Measurements from ENCODE around the gene SMIM35.
"Not testable (repeated sequence)": the region's sequence is repeated elsewhere in the genome, so short reads cannot be mapped to it uniquely, and the experiment has no call there.

SMIM35 gene

DNA sequence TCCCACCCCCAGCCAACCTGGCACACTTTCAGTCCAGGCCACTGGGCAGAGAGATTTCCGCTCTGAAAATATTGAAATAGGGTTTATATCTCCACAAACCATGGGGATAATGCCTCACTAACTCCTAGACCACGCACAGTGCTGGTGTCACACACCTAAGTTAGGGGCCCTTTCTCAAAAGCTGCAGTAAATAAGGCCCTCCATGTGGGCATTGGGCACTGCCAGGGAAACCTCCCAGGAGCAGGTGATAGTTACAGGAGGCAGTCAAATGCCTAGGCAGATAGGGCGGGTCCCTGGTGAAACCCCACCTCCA is 103.6 kb downstream of the SMIM35 start:
- no peak for DNase-seq (ENCODE audit: low read depth)

DNA sequence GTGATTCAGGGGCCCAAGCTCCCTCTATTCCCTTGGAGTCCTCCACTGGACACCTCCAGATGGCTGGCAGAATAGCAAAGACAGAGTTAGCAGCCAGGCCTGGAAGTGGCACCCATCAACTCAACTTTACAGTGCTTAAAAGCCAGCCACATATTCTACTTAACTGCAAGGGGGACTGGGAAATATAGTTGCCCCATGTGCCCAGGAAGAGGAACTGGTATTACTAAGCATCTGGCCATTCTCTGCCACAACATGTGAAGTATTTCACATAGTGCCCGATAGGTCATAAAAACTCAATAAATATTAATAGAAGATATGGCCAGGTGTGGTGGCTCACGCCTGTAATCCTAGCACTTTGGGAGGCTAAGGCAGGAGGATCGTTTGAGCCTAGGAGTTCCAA is 106.0 kb downstream of the SMIM35 start:
- DNase-seq (ENCODE audit: low read depth) = no peak

- DNase-seq (ENCODE audit: low read depth) = no peak
Observed at GRCh38 chr11:117980280-117980679, 106.5 kb downstream of the SMIM35 start.

GRCh38 chr11:117979481-117980211 is 107.1 kb downstream of the SMIM35 start:
- no peak for DNase-seq (ENCODE audit: low read depth)

DNA sequence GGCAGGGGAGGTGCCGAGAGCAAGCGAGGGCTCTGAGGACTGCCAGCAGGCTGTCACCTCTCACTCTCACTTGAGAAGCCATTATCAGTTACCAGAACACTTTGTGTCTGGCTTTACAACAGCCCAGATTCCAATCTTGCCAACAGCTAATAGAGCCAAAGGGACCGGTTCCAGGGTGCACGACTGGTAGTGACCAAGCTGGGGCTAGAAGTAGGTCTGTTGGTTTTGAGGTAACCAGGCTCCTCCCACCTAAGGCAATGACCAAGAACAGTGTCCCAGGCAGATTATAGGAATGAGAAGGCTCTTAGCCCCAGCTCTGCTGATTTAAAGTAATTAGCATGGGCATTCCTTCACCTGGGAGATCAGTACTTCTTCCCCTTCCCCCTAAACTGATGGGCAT is 107.8 kb downstream of the SMIM35 start:
- DNase-seq (ENCODE audit: low read depth) = no peak

- not testable (repeated sequence) for DNase-seq (ENCODE audit: low read depth)
Observed at GRCh38 chr11:117978291-117978910, 108.4 kb downstream of the SMIM35 start.

GRCh38 chr11:117977612-117978264 is 109.0 kb downstream of the SMIM35 start:
- DNase-seq (ENCODE audit: low read depth) = not testable (repeated sequence)

DNA sequence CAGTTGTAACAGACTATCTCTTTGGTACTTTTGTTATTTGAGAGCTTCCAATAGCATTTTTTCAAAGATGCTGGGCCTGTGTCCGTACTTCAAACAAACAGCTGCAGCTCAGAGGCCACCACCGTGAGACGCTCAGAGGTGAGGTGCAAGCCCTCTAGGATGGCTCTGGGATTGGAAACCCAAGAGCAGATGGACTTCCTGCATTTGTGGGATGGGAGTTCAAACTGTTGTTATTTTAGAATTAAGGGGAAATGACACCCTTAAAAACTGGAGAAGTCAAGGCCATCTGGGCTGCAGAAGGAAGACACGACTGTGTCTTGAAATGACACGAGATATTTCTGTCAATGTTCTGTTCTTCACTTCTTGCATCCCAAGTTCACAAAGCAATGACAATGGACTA is 109.7 kb downstream of the SMIM35 start:
- DNase-seq (ENCODE audit: low read depth) = no peak

GRCh38 chr11:117976445-117976844 is 110.3 kb downstream of the SMIM35 start:
- DNase-seq (ENCODE audit: low read depth) = no peak

- no peak for DNase-seq (ENCODE audit: low read depth)
Observed at GRCh38 chr11:117973503-117973860, 113.3 kb downstream of the SMIM35 start.

- no peak for DNase-seq (ENCODE audit: low read depth)
Observed at GRCh38 chr11:117972629-117973502, 113.9 kb downstream of the SMIM35 start.

DNA sequence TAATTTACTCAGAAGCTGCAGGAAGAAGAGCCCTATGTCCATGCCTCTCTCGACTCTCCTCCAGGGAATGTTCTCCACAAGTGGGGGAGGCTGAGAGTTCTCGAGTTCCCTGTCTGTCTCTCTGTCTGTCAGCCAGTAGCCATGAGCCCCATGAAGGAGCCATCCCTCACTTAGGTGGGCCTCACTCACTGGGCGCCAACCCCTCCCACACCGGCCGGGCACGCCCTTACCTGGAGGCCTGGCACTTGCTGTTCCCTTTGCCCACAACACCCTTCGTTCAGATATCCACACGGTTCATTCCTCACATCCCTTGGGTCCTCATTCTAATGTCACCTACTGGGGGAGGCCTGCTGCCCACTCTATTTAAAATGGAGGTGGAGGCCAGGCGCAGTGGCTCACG is 114.7 kb downstream of the SMIM35 start:
- DNase-seq (ENCODE audit: low read depth) = no peak

DNA sequence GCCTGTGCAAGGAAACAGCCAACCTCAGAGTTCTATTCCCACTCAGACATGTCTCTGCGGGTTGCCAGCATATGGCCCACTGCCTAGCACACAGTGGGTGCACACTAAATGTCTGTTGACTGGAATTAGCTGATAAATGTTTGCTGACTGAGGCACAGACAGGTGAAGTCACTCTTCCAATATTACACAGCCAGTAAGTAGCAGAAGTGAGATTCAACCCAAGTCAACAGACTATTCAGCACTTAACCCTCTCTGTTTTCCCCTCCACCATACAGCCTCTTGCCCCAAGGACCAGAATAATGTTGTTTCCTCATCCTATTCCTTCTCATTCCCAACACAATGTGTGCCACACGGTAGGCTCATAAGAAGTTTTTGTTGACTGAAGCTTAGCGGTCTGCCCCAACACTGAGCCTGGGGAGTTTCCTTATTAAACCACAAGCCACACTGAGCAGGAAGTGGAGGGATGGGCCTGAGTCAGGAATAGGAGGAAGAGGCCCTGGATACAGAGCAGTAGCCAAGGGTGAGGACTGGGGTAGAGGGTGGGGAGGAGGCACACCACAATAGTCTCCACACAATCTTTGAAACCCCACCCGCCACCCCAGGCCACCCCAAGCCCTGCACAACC is 116.3 kb downstream of the SMIM35 start:
- no peak for DNase-seq (ENCODE audit: low read depth)

GRCh38 chr11:117969160-117969991 is 117.4 kb downstream of the SMIM35 start:
- DNase-seq (ENCODE audit: low read depth) = no peak

GRCh38 chr11:117966908-117967307 is 119.9 kb downstream of the SMIM35 start:
- DNase-seq (ENCODE audit: low read depth) = no peak

DNA sequence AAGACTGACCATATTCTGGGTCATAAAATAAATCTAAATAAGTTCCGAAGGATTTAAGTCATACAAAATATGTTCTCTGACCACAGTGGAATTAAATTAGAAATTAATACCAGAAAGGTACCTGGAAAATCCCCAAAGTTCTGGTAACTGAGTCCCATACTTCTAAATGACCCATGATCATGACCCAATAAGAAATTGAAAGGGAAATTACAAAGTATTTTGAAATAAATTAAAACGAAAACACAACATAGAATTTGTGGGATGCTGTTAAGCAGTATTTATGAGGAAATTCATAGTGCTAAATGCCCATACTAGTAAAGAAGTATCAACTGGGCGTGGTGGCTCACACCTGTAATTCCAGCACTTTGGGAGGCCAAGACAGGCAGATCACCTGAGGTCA is 123.9 kb downstream of the SMIM35 start:
- DNase-seq (ENCODE audit: low read depth) = no peak

DNA sequence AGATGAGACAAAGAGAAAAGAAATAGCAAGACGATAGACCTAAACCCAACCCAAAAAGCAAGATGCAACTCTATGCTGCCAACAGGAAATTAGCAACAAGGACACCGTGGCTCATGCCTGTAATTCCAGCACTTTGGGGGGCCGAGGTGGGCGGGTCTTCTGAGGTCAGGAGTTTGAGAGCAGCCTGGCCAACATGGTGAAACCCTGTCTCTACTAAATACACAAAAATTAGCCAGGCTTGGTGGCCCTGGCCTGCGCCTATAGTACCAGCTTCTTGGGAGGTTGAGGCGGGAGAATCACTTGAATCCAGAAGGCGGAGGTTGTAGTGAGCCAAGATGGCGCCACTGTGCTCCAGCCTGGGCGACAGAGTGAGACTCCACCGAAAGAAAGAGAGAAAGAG is 124.9 kb downstream of the SMIM35 start:
- DNase-seq (ENCODE audit: low read depth) = no peak

GRCh38 chr11:117960406-117960805 is 126.4 kb downstream of the SMIM35 start:
- no peak for DNase-seq (ENCODE audit: low read depth)

DNA sequence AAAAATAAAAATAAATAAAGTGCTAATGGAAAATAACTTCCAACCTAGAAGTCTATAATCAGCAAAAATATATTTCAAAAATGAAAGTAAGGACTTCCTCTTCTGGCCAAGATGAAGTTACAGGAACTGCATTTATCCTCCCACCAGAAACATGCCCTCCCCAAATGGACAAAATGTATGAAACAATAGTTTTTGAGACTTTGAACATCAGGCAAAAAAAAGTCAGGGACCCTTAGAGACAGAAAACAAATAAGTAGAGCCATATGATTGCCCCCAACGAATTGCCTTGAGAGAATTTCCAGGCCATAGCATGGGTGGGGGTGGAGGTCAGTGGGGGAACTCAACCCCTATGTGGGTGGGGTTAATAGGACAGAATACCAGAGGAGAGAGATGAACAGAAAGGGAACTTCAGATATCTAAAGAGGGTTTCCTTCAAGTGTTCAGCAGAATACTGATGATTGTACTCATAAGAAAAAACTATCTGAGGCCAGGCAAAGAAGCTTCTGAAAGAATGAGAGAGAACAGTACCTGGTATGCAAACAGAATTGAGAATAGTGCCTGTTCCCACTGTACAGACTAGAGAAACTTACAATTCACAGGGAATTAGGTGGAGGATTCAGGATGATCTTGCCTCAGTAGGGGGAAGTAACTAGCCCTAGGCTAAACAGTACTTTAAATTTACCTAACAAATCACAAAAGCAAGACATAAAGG is 127.2 kb downstream of the SMIM35 start:
- no peak for DNase-seq (ENCODE audit: low read depth)

GRCh38 chr11:117958949-117959348 is 127.8 kb downstream of the SMIM35 start:
- no peak for DNase-seq (ENCODE audit: low read depth)
